Neutrophil (primary cell): ENCODE results near the gene SYT12.

ENCODE experiments used
- H3K27ac ChIP-seq: fragments of 200-600 bp; sonication (generic); 2 replicates; pipeline ENCODE4 v1.5.1; 2016; ENCODE audit warnings: mild to moderate bottlenecking, moderate library complexity
- H3K27me3 ChIP-seq: fragments of 200-600 bp; sonication (generic); 2 replicates; pipeline ENCODE4 v1.6.0; 2016; ENCODE audit warnings: mild to moderate bottlenecking
- H3K36me3 ChIP-seq: fragments of 200-600 bp; sonication (generic); 2 replicates; pipeline ENCODE4 v1.5.1; 2017
- H3K4me1 ChIP-seq, 2 experiments: fragments of 200-600 bp in 1 of 2; sonication (generic) in 1 of 2; 1 replicate in 1 of 2; 2 replicates in 1 of 2; pipeline versions ENCODE4 v1.5.1 to v1.6.1; 2013 to 2016; ENCODE audit warnings: low read depth in 1 of 2, low read length in 1 of 2, mild to moderate bottlenecking in 1 of 2, moderate library complexity in 1 of 2; ENCODE audit not compliant: control insufficient read depth in 1 of 2, insufficient read depth in 1 of 2
- H3K4me3 ChIP-seq, 2 experiments: fragments of 200-600 bp in 1 of 2; sonication (generic) in 1 of 2; 1 replicate in 1 of 2; 2 replicates in 1 of 2; pipeline ENCODE4 v1.5.1; 2013 to 2016; ENCODE audit warnings: low read depth in 1 of 2, low read length in 1 of 2, mild to moderate bottlenecking in 1 of 2, moderate library complexity in 1 of 2
- H3K9me3 ChIP-seq: fragments of 200-600 bp; sonication (generic); 2 replicates; pipeline ENCODE4 v1.5.1; 2016
- TF ChIP-seq, protein P1 (sequence below): fragments of 200-600 bp; sonication (generic); IDR thresholded peaks from 2 replicates; pipeline ENCODE4 v1.5.1; 2016; ENCODE audit warnings: antibody characterized with exemption

SYT12 gene

DNA sequence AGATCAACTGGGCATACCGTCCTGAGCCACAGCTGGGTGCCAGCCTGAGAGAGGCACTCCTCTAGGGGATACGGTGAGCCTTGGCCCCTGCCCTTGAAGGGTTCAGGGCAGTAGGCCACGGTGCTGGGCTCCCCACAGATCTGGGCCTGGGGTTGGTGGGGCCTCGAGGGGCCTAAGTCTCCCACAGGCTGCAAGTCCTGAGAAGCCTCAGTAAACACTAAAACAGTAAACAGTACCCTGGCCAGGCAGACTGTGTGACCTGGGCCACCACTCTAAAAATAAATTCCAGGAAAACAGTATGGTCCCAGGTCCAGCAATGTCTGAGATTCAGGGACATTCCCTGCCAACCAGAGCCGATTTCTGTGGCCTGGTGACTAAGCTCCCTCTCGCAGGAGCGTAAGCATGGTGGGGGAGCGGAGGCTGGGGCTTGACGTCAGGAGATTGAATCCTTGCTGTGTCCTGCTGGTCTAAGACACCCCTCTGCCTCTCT, 31.5 kb downstream of the SYT12 start:
- Histone ChIP-seq H3K9me3 (no peaks in the 10 kb centered on the region), H3K27me3 (peaks cover 75% of the 10 kb centered on the region), H3K27ac (no peak overlapping the region), H3K36me3 (no peaks in the 10 kb centered on the region), H3K4me3 (no peak overlapping the region), H3K4me1 (peaks cover 4 to 7% of the 10 kb centered on the region in 2 experiments)
- TF ChIP-seq, protein P1, sequence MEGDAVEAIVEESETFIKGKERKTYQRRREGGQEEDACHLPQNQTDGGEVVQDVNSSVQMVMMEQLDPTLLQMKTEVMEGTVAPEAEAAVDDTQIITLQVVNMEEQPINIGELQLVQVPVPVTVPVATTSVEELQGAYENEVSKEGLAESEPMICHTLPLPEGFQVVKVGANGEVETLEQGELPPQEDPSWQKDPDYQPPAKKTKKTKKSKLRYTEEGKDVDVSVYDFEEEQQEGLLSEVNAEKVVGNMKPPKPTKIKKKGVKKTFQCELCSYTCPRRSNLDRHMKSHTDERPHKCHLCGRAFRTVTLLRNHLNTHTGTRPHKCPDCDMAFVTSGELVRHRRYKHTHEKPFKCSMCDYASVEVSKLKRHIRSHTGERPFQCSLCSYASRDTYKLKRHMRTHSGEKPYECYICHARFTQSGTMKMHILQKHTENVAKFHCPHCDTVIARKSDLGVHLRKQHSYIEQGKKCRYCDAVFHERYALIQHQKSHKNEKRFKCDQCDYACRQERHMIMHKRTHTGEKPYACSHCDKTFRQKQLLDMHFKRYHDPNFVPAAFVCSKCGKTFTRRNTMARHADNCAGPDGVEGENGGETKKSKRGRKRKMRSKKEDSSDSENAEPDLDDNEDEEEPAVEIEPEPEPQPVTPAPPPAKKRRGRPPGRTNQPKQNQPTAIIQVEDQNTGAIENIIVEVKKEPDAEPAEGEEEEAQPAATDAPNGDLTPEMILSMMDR: no peak

GRCh38 chr11:67054836-67055523, 32.0 kb downstream of the SYT12 start:
- TF ChIP-seq, protein P1: no peak
- Histone ChIP-seq H3K4me3 (no peak overlapping the region), H3K27ac (no peak overlapping the region), H3K27me3 (peaks cover 80% of the 10 kb centered on the region), H3K36me3 (no peaks in the 10 kb centered on the region), H3K9me3 (no peaks in the 10 kb centered on the region), H3K4me1 (peaks cover 4 to 7% of the 10 kb centered on the region in 2 experiments)

- Histone ChIP-seq H3K27me3 (peaks cover 80% of the 10 kb centered on the region), H3K4me1 (peaks cover 4 to 7% of the 10 kb centered on the region in 2 experiments), H3K27ac (no peak overlapping the region), H3K36me3 (no peaks in the 10 kb centered on the region), H3K4me3 (no peak overlapping the region), H3K9me3 (no peaks in the 10 kb centered on the region)
- TF ChIP-seq, protein P1: no peak
Measured at GRCh38 chr11:67055812-67056211, 32.9 kb downstream of the SYT12 start.

DNA sequence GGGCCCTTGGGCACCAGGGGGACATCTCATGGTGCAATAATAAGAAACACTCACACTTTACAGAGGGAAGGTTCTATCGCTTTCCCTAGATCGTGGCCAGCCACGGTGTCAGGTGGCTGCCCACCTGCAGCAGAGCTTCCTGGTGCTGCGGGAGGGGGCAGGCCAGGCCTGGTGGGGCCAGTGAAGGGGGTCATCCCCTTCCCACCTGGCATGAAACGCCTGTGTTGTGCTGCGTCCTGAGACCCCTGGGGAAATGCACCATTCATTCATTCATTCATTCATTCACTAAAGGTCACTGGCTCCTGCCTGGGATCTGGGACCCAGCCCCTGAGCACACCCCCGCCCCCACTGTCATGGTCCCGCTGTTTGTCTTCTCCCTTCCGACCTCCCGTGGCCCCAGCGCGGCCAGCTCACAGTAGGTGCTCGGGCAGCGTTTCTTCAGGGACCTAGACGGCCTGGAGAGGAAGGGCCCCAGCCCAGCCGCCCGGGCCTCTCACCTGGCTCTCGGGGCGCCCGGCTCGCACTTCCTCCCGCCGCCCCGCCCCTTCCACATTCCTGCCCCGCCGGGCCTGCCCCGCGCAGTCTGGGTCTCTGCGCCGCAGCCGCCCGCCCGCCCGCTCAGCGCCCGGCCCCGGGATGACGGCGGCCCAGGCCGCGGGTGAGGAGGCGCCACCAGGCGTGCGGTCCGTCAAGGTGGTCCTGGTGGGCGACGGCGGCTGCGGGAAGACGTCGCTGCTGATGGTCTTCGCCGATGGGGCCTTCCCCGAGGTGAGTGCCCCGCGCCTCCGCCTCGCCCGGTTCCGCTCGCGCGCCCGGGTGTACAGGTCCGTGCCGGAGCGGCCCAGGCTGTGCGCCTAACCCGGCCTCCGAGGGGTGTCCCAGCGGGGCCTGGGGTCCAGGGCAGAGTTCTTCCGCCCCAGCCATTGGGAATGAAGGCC, 33.6 kb downstream of the SYT12 start, which contains the start of gene RHOD:
TSS of gene RHOD (plus strand) at position 581 of the 938 bp plus-strand sequence. CDS start at position 637, 56 bp downstream.
- peaks cover 4 to 7% of the 10 kb centered on the region in 2 experiments for H3K4me1 ChIP-seq
- TF ChIP-seq, protein P1: no peak
- H3K4me3 ChIP-seq: peak within 1 kb of the TSS in 1 of 2 experiments; percentile 18
- peaks cover 80% of the 10 kb centered on the region for H3K27me3 ChIP-seq
- no peaks in the 10 kb centered on the region for H3K9me3 ChIP-seq
- H3K27ac ChIP-seq: no peak within 1 kb of the TSS
- H3K36me3 ChIP-seq: no peaks in the 10 kb centered on the region

DNA sequence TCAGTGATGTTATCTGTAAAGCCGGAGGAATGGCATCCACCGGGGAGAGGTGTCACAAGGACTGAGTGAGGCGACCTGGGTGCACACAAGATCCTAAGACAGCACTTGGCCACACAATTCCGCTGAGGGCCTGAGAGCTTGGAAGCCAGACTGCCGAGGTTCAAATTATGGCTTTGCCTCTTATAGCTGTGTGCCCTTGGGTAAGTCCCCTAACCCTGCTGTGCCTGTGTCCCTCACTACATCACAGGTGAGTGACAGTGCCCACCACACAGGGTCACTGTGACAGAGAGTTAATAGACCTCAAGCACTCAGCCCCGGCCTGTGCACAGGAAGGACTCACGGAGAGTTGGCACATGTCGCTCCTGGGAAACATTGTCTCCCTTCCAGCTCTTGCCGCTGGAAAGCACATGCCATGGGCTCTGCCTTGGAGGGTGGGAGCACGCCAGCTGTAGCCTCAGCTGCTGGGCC, 34.3 kb downstream of the SYT12 start:
- no peak overlapping the region for H3K27ac ChIP-seq
- H3K4me3 ChIP-seq: no peak overlapping the region
- peaks cover 4 to 7% of the 10 kb centered on the region in 2 experiments for H3K4me1 ChIP-seq
- H3K27me3 ChIP-seq: peaks cover 74% of the 10 kb centered on the region
- TF ChIP-seq, protein P1: no peak
- no peaks in the 10 kb centered on the region for H3K9me3 ChIP-seq
- no peaks in the 10 kb centered on the region for H3K36me3 ChIP-seq
